ENCODE results near the gene STX17. TPM values are rescaled to one million over a fixed set of nuclear protein-coding genes. Genes with fewer than 3 reads are reported as not detected.

The STX17 gene
- total and polyA plus RNA-seq, 10 of the 15 experiments (the other 5 are each of a cell fraction or from before 2014, with no cell fraction given): 11.5 to 29.3 (median 20.0) TPM

- ChIA-PET RAD21 (ENCODE audit: unreplicated experiment) (interaction anchor here (1.4 kb wide), 1 partner anchor 10 kb away, joined by 3 read pairs; no protein-coding TSS in a partner anchor), CTCF (interaction anchor here (1.2 kb wide), 1 partner anchor 72 kb away, joined by 3 read pairs; no protein-coding TSS in a partner anchor), POLR2A (no interaction called here), SMC1A (ENCODE audit: uncharacterized antibody, unreplicated experiment) (no interaction called here)
- whole genome bisulfite sequencing (ENCODE audit: insufficient coverage, insufficient replicate concordance, low lambda C conversion rate, missing lambda C conversion rate): 44% methylated on average over 2 of the region's 2 CpGs
- no peak for ATAC-seq
- no peak overlapping the region for H3K4me3 ChIP-seq
- no peaks in the 10 kb centered on the region for H3K27me3 ChIP-seq (replicated peaks in 1 of 2; ENCODE audit: control insufficient read depth in 2 of 2, insufficient read depth in 2 of 2, low read length in 1 of 2)
- no peak overlapping the region for H3K27ac ChIP-seq (ENCODE audit: control insufficient read depth, insufficient read depth)
- no peaks in the 10 kb centered on the region for H3K36me3 ChIP-seq (ENCODE audit: control insufficient read depth in 2 of 2, insufficient read depth in 2 of 2, low read length in 1 of 2)
- no peaks in the 10 kb centered on the region for H3K79me2 ChIP-seq (ENCODE audit: control insufficient read depth, insufficient read depth, low read length)
- FAIRE-seq: no peak
- no peak for TF ChIP-seq MLLT1 (IDR thresholded peaks at IDR 0.05)
- TF ChIP-seq NFYB (IDR thresholded peaks at IDR 0.05; ENCODE audit: insufficient read depth, low read depth, low read length): no peak
- no peaks in the 10 kb centered on the region for H4K20me1 ChIP-seq (ENCODE audit: control insufficient read depth, insufficient read depth)
- H3K4me1 ChIP-seq (ENCODE audit: control insufficient read depth, insufficient read depth, low read length): no peaks in the 10 kb centered on the region
- H3K4me2 ChIP-seq (ENCODE audit: control insufficient read depth, insufficient read depth): no peak overlapping the region
- no peak for DNase-seq (ENCODE audit: low read depth, low spot score)
- in situ Hi-C loops (cut with MboI): no loop called here
- H3K9me3 ChIP-seq (replicated peaks; ENCODE audit: control insufficient read depth, insufficient read depth, low read length): no peaks in the 10 kb centered on the region
- no peak overlapping the region for H2AFZ ChIP-seq (ENCODE audit: control insufficient read depth, low read depth, low read length)
- BruUV-seq (replicated peaks): no TSS peak
- no peak overlapping the region for H3K9ac ChIP-seq (ENCODE audit: control insufficient read depth, insufficient read depth, low read length)
- intact Hi-C loops (cut with micrococcal nuclease; ENCODE audit: unreplicated experiment): no loop called here
Measured at GRCh38 chr9:99896119-99896518, 10.3 kb upstream of the STX17 start.

GRCh38 chr9:99903393-99903792 lies 3.1 kb upstream of the STX17 start:
- in situ Hi-C loops (cut with MboI) (no loop called here), intact Hi-C loops (cut with micrococcal nuclease; ENCODE audit: unreplicated experiment) (no loop called here)
- Histone ChIP-seq H3K9ac (ENCODE audit: control insufficient read depth, insufficient read depth, low read length) (no peak overlapping the region), H3K36me3 (ENCODE audit: control insufficient read depth in 2 of 2, insufficient read depth in 2 of 2, low read length in 1 of 2) (no peaks in the 10 kb centered on the region), H3K9me3 (replicated peaks; ENCODE audit: control insufficient read depth, insufficient read depth, low read length) (no peaks in the 10 kb centered on the region; the same call in 2 of the 3 replicates), H3K4me3 (no peak overlapping the region), H4K20me1 (ENCODE audit: control insufficient read depth, insufficient read depth) (no peaks in the 10 kb centered on the region), H3K4me2 (ENCODE audit: control insufficient read depth, insufficient read depth) (no peak overlapping the region), H3K79me2 (ENCODE audit: control insufficient read depth, insufficient read depth, low read length) (peaks cover 12% of the 10 kb centered on the region), H3K27me3 (replicated peaks in 1 of 2; ENCODE audit: control insufficient read depth in 2 of 2, insufficient read depth in 2 of 2, low read length in 1 of 2) (no peaks in the 10 kb centered on the region), H3K27ac (ENCODE audit: control insufficient read depth, insufficient read depth) (no peak overlapping the region), H2AFZ (ENCODE audit: control insufficient read depth, low read depth, low read length) (no peak overlapping the region), H3K4me1 (ENCODE audit: control insufficient read depth, insufficient read depth, low read length) (peaks cover 5% of the 10 kb centered on the region; the same call in 1 of the 2 replicates)
- ATAC-seq (no peak), DNase-seq (ENCODE audit: low read depth, low spot score) (no peak), FAIRE-seq (no peak)
- CTCF ChIA-PET: interaction anchor here (1.0 to 3.8 kb wide), 2 partner anchors 79 to 671 kb away, joined by 3 to 14 read pairs; no protein-coding TSS in a partner anchor
- RAD21 ChIA-PET (ENCODE audit: unreplicated experiment): no interaction called here
- SMC1A ChIA-PET (ENCODE audit: uncharacterized antibody, unreplicated experiment): no interaction called here
- 93% methylated on average over 1 of the region's 1 CpG for WGBS (ENCODE audit: insufficient coverage, insufficient replicate concordance, low lambda C conversion rate, missing lambda C conversion rate)
- no TSS peak for BruUV-seq (replicated peaks)
- POLR2A ChIA-PET: no interaction called here
- TF ChIP-seq CHD4 (IDR thresholded peaks at IDR 0.05): no peak
- TF ChIP-seq HCFC1 (IDR thresholded peaks at IDR 0.05; ENCODE audit: low read length): no peak
- TF ChIP-seq SKIL (IDR thresholded peaks at IDR 0.05; ENCODE audit: low read depth, poor library complexity, severe bottlenecking): no peak
- no peak for TF ChIP-seq DPF2 (IDR thresholded peaks at IDR 0.05)
- TF ChIP-seq ZBTB33 (IDR thresholded peaks at IDR 0.05): no peak
- TF ChIP-seq EED (IDR thresholded peaks at IDR 0.05; ENCODE audit: low read depth): no peak
- no peak for TF ChIP-seq BCL11A (IDR thresholded peaks at IDR 0.05; ENCODE audit: low read depth, low read length)
- no peak for TF ChIP-seq NBN (IDR thresholded peaks at IDR 0.05)
